Prostate gland (tissue), 2 donors: ENCODE measurements around the gene DNAH8.

ENCODE experiments used
- POLR2AphosphoS5 ChIP-seq: sonication (generic); formaldehyde crosslinking; IDR thresholded peaks from one replicate; pipeline ENCODE4 v1.6.1; 2017; ENCODE audit warnings: antibody characterized with exemption
- TF ChIP-seq, protein P1 (sequence below), 4 experiments: fragments of 200-600 bp in 2 of 4; fragments of 450-650 bp in 2 of 4; sonication (generic) in 2 of 4; IDR thresholded peaks; 1 replicate in 3 of 4; 2 replicates in 1 of 4; pipeline ENCODE4 v1.5.1; 2016 to 2019; ENCODE audit warnings: antibody characterized with exemption in 4 of 4, mild to moderate bottlenecking in 2 of 4, moderate library complexity in 2 of 4

GRCh38 chr6:39008737-39009136 is 293.6 kb downstream of the DNAH8 start:
- TF ChIP-seq, protein P1, sequence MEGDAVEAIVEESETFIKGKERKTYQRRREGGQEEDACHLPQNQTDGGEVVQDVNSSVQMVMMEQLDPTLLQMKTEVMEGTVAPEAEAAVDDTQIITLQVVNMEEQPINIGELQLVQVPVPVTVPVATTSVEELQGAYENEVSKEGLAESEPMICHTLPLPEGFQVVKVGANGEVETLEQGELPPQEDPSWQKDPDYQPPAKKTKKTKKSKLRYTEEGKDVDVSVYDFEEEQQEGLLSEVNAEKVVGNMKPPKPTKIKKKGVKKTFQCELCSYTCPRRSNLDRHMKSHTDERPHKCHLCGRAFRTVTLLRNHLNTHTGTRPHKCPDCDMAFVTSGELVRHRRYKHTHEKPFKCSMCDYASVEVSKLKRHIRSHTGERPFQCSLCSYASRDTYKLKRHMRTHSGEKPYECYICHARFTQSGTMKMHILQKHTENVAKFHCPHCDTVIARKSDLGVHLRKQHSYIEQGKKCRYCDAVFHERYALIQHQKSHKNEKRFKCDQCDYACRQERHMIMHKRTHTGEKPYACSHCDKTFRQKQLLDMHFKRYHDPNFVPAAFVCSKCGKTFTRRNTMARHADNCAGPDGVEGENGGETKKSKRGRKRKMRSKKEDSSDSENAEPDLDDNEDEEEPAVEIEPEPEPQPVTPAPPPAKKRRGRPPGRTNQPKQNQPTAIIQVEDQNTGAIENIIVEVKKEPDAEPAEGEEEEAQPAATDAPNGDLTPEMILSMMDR (IDR thresholded peaks at IDR 0.05) = no peak
- TF ChIP-seq POLR2AphosphoS5 = no peak
